SK-N-SH (cell line): ENCODE data around the gene CITED1. TPM values are rescaled to one million over a fixed set of nuclear protein-coding genes. Genes with fewer than 3 reads are reported as not detected.
A peak's percentile ranks its signal among the peaks of the same experiment; 100 is the strongest.

Experiments used
- CTCF ChIA-PET: fragments of 300-600, 350-600 bp; formaldehyde crosslinking; extraction: SDS; loops from one replicate; lab custom pipeline; 2021; lab: Yijun Ruan, JAX
- POLR2A ChIA-PET: fragments of 350-600 bp; sonication (Branson Sonifier 250); formaldehyde crosslinking; extraction: SDS; loops from one replicate; lab custom pipeline; 2020; ENCODE audit warnings: antibody characterized with exemption, inconsistent platforms; lab: Yijun Ruan, JAX
- DNase-seq: peaks from one replicate; pipeline ENCODE4 v3.0.0; 2012
- H2AFZ ChIP-seq: fragments of 200-600 bp; sonication (generic); 2 replicates; pipeline ENCODE4 v1.8.1; 2016; ENCODE audit warnings: antibody characterized with exemption, mild to moderate bottlenecking, low read depth
- H3F3A ChIP-seq: fragments of 200-600 bp; sonication (generic); replicated peaks from 2 replicates; pipeline ENCODE3; 2016; ENCODE audit warnings: antibody characterized with exemption, mild to moderate bottlenecking; ENCODE audit not compliant: insufficient read depth
- H3K27ac ChIP-seq, 2 experiments: fragments of 200-500 bp in 1 of 2; fragments of 200-600 bp in 1 of 2; sonication (Bioruptor generic) in 1 of 2; sonication (generic), shearing (Covaris generic) in 1 of 2; 2 replicates each; pipeline versions ENCODE4 v1.5.1 to v1.6.1; 2014 to 2016; ENCODE audit warnings: low read depth in 2 of 2, inconsistent platforms in 1 of 2, low read length in 1 of 2, mild to moderate bottlenecking in 1 of 2, mixed read lengths in 1 of 2
- H3K27me3 ChIP-seq: fragments of 200-600 bp; sonication (generic), shearing (Covaris generic); 2 replicates; pipeline ENCODE4 v1.6.1; 2016; ENCODE audit warnings: mixed run types; ENCODE audit not compliant: insufficient read depth
- H3K36me3 ChIP-seq, 2 experiments: fragments of 200-500 bp in 1 of 2; fragments of 200-600 bp in 1 of 2; sonication (Bioruptor generic) in 1 of 2; sonication (generic) in 1 of 2; replicated peaks in 1 of 2; 2 replicates each; pipeline versions ENCODE3 to v1.5.1; 2014 to 2016; ENCODE audit warnings: low read length in 1 of 2, mild to moderate bottlenecking in 1 of 2; ENCODE audit not compliant: insufficient read depth in 2 of 2, control insufficient read depth in 1 of 2
- H3K4me1 ChIP-seq, 2 experiments: fragments of 200-500 bp in 1 of 2; fragments of 200-600 bp in 1 of 2; sonication (Bioruptor generic) in 1 of 2; sonication (generic), shearing (Covaris generic) in 1 of 2; 2 replicates each; pipeline versions ENCODE4 v1.5.1 to v1.6.1; 2014 to 2016; ENCODE audit warnings: low read depth in 1 of 2, low read length in 1 of 2, mixed run types in 1 of 2; ENCODE audit not compliant: insufficient read depth in 2 of 2, control insufficient read depth in 1 of 2
- H3K4me2 ChIP-seq: fragments of 200-600 bp; sonication (generic), shearing (Covaris generic); 2 replicates; pipeline ENCODE4 v1.6.1; 2017; ENCODE audit warnings: mixed run types
- H3K4me3 ChIP-seq, 2 experiments: fragments of 200-500 bp in 1 of 2; fragments of 200-600 bp in 1 of 2; sonication (Bioruptor generic) in 1 of 2; sonication (generic), shearing (Covaris generic) in 1 of 2; 2 replicates each; pipeline versions ENCODE4 v1.5.1 to v1.8.1; 2014 to 2016; ENCODE audit warnings: low read depth in 2 of 2, inconsistent platforms in 1 of 2, low read length in 1 of 2, mild to moderate bottlenecking in 1 of 2, mixed read lengths in 1 of 2, moderate library complexity in 1 of 2
- H3K79me2 ChIP-seq: fragments of 200-600 bp; sonication (generic); 2 replicates; pipeline ENCODE4 v1.8.1; 2017; ENCODE audit warnings: mild to moderate bottlenecking; ENCODE audit not compliant: insufficient read depth
- H3K9ac ChIP-seq: fragments of 200-600 bp; sonication (generic); 2 replicates; pipeline ENCODE4 v1.6.1; 2017; ENCODE audit warnings: mixed run types
- H3K9me2 ChIP-seq: fragments of 200-600 bp; sonication (generic); 2 replicates; pipeline ENCODE4 v1.6.1; 2017; ENCODE audit warnings: mixed run types
- H3K9me3 ChIP-seq: fragments of 200-600 bp; sonication (generic); 2 replicates; pipeline ENCODE4 v1.6.1; 2017; ENCODE audit warnings: mixed run types, mild to moderate bottlenecking, moderate library complexity
- H4K20me1 ChIP-seq: fragments of 200-600 bp; sonication (generic); 2 replicates; pipeline ENCODE4 v1.6.1; 2017; ENCODE audit warnings: mild to moderate bottlenecking, mixed run types; ENCODE audit not compliant: insufficient read depth
- CHD2 ChIP-seq: fragments of 150-350 bp; IDR thresholded peaks from 2 replicates; pipeline ENCODE4 v1.6.1; 2018; ENCODE audit warnings: low read length; ENCODE audit not compliant: partially characterized antibody
- EZH2phosphoT487 ChIP-seq: fragments of 200-600 bp; sonication (generic); IDR thresholded peaks from 2 replicates; pipeline ENCODE4 v1.6.1; 2017; ENCODE audit warnings: low read depth, mixed run types, mild to moderate bottlenecking, antibody characterized with exemption, moderate library complexity, borderline replicate concordance
- JUND ChIP-seq: IDR thresholded peaks from 2 replicates; pipeline ENCODE4 v1.4.0; 2012
- MXI1 ChIP-seq: IDR thresholded peaks from 2 replicates; pipeline ENCODE4 v1.6.1; 2012; ENCODE audit warnings: mild to moderate bottlenecking, low read depth, low read length, improper control_type of control experiment
- RAD21 ChIP-seq: IDR thresholded peaks from 2 replicates; pipeline ENCODE4 v1.6.1; 2012; ENCODE audit warnings: mild to moderate bottlenecking, low read length
- RXRA ChIP-seq: IDR thresholded peaks from 2 replicates; pipeline ENCODE4 v1.4.0; 2012; ENCODE audit warnings: low read depth, mild to moderate bottlenecking, borderline replicate concordance
- SMC3 ChIP-seq: IDR thresholded peaks from 2 replicates; pipeline ENCODE4 v1.6.1; 2012; ENCODE audit warnings: low read depth, low read length, improper control_type of control experiment
- TAF1 ChIP-seq: IDR thresholded peaks from 2 replicates; pipeline ENCODE4 v1.6.1; 2012; ENCODE audit warnings: low read depth, mild to moderate bottlenecking, low read length, moderate library complexity, borderline replicate concordance
- TCF12 ChIP-seq: IDR thresholded peaks from 2 replicates; pipeline ENCODE4 v1.4.0; 2012
- YY1 ChIP-seq: IDR thresholded peaks from 2 replicates; pipeline ENCODE4 v1.4.0; 2012; ENCODE audit warnings: low read depth, mild to moderate bottlenecking
- WGBS: methylation state at CpG from one replicate; pipeline ENCODE4 v1.1.6; 2017; ENCODE audit warnings: low lambda C conversion rate; 5-methylcytosine and 5-hydroxymethylcytosine counted together
- polyA plus RNA-seq, 3 experiments: library from polyadenylated mRNA; depleted of rRNA; stranded (reverse); fragments of >200 nt; gene quantifications; 2 replicates each; pipeline ENCODE4 v1.2.3, GENCODE V29; 2012
- TF ChIP-seq, protein P1 (sequence below): IDR thresholded peaks from 2 replicates; pipeline ENCODE4; 2012
- TF ChIP-seq, protein P2 (sequence below): IDR thresholded peaks from 2 replicates; pipeline ENCODE4 v1.4.0; 2012; ENCODE audit warnings: low read depth
- TF ChIP-seq, protein P3 (sequence below): fragments of 150-350 bp; IDR thresholded peaks from 2 replicates; pipeline ENCODE4 v1.6.1; 2016; ENCODE audit warnings: mild to moderate bottlenecking, low read depth, low read length
- TF ChIP-seq, protein P4 (sequence below): IDR thresholded peaks from 2 replicates; pipeline ENCODE4 v1.4.0; 2012; ENCODE audit warnings: low read depth, borderline replicate concordance

CITED1 gene
- polyA plus RNA-seq, 1 of the 3 experiments (the other 2 are of a cell fraction) = 0.44 TPM

DNA sequence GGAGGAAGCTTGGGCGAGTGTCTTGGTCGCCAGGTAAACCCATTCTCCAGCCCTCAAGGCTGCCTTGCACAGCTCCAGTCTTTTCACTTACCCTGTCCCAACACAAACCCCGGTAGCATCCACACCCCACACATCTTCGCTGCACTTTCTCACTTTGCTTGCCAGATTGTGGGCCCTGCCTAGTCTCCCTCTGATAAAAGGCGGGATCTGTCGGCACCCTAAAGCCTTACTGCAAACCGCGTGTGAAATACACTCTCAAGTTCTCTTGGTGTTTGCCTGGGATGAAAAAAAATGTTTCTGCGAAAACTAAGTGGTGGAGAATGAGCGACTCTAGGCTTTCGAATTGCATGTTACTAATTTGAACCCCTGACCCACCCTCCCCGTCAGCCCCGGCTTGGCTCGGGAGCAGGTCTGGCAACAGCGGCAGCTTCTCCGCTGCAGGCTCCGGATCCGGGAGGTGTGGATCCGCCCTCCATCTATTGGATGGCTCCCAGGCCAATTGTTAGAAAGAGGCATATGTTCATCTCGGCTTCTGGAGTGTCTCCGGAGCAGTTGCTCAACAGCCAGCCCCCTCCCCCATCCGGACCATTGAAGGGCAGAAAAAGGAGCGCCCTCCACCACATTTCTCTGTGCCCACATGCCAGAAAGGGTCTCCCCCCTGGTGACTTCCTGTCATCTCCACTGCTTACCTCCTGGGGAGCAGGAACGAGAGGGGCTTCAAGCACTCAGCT is 3.0 kb upstream of the CITED1 start:
- Histone ChIP-seq H3K4me1 (peaks cover 0 to 30% of the 10 kb centered on the region in 2 experiments; a peak in 1 of 4 replicates), H3K27ac (peak overlapping the region in 1 of 2 experiments; percentile 39; a peak in 1 of 4 replicates), H3K9me2 (no peaks in the 10 kb centered on the region), H3K36me3 (no peaks in the 10 kb centered on the region), H3K9me3 (no peaks in the 10 kb centered on the region), H3K9ac (no peak overlapping the region), H3K4me2 (peak overlapping the region; percentile 59), H3K79me2 (no peaks in the 10 kb centered on the region), H3F3A (no peaks in the 10 kb centered on the region), H3K4me3 (peak overlapping the region; percentile 31 to 43; a peak in 3 of 4 replicates), H3K27me3 (peaks cover 46% of the 10 kb centered on the region), H4K20me1 (no peaks in the 10 kb centered on the region), H2AFZ (no peak overlapping the region)
- POLR2A ChIA-PET = interaction anchor here (4.5 kb wide), 1 partner anchor 32 kb away, joined by 20 read pairs; the partner anchor contains the start of gene RPS4X
- peak; percentile 92 for DNase-seq
- TF ChIP-seq, protein P1, sequence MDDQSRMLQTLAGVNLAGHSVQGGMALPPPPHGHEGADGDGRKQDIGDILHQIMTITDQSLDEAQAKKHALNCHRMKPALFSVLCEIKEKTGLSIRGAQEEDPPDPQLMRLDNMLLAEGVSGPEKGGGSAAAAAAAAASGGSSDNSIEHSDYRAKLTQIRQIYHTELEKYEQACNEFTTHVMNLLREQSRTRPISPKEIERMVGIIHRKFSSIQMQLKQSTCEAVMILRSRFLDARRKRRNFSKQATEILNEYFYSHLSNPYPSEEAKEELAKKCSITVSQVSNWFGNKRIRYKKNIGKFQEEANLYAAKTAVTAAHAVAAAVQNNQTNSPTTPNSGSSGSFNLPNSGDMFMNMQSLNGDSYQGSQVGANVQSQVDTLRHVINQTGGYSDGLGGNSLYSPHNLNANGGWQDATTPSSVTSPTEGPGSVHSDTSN = peak; percentile 24; the same call in 1 of the 2 replicates
- TF ChIP-seq, protein P2, sequence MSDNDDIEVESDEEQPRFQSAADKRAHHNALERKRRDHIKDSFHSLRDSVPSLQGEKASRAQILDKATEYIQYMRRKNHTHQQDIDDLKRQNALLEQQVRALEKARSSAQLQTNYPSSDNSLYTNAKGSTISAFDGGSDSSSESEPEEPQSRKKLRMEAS = peak; percentile 87
- TF ChIP-seq RXRA = no peak
- 0 out of 2 replicates have a peak, but pooled peaks have one; percentile 16 for TF ChIP-seq RAD21
- peak; percentile 25; the same call in 1 of the 2 replicates for TF ChIP-seq SMC3
- 0 out of 2 replicates have a peak, but pooled peaks have one; percentile 50 for TF ChIP-seq YY1
- TF ChIP-seq JUND = peak; percentile 60
- TF ChIP-seq, protein P3, sequence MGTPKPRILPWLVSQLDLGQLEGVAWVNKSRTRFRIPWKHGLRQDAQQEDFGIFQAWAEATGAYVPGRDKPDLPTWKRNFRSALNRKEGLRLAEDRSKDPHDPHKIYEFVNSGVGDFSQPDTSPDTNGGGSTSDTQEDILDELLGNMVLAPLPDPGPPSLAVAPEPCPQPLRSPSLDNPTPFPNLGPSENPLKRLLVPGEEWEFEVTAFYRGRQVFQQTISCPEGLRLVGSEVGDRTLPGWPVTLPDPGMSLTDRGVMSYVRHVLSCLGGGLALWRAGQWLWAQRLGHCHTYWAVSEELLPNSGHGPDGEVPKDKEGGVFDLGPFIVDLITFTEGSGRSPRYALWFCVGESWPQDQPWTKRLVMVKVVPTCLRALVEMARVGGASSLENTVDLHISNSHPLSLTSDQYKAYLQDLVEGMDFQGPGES = no peak
- peak; percentile 49; the same call in 1 of the 2 replicates for TF ChIP-seq TCF12
- TF ChIP-seq EZH2phosphoT487 = peak; percentile 92; the same call in 1 of the 2 replicates
- TF ChIP-seq, protein P4, sequence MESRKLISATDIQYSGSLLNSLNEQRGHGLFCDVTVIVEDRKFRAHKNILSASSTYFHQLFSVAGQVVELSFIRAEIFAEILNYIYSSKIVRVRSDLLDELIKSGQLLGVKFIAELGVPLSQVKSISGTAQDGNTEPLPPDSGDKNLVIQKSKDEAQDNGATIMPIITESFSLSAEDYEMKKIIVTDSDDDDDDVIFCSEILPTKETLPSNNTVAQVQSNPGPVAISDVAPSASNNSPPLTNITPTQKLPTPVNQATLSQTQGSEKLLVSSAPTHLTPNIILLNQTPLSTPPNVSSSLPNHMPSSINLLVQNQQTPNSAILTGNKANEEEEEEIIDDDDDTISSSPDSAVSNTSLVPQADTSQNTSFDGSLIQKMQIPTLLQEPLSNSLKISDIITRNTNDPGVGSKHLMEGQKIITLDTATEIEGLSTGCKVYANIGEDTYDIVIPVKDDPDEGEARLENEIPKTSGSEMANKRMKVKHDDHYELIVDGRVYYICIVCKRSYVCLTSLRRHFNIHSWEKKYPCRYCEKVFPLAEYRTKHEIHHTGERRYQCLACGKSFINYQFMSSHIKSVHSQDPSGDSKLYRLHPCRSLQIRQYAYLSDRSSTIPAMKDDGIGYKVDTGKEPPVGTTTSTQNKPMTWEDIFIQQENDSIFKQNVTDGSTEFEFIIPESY = no peak
- TF ChIP-seq TAF1 = no peak
- peak; percentile 45; the same call in 1 of the 2 replicates for TF ChIP-seq MXI1
- TF ChIP-seq CHD2 = peak; percentile 86
- 7% methylated on average over 20 of the region's 24 CpGs for WGBS
- CTCF ChIA-PET = interaction anchor here (0.9 to 1.4 kb wide), 5 partner anchors 11 to 291 kb away, joined by 3 to 4 read pairs (median 3); no protein-coding TSS in a partner anchor
